PC-9 (cell line): Measurements from ENCODE around the gene ZBTB11.

Source experiments
- EZH2 ChIP-seq: fragments of 200-600 bp; sonication (generic); IDR thresholded peaks from 2 replicates; pipeline ENCODE4 v1.8.0; 2017; ENCODE audit warnings: antibody characterized with exemption, low read depth
- TF ChIP-seq, protein P1 (sequence below): fragments of 200-600 bp; sonication (generic); conservative IDR thresholded peaks from 2 replicates; pipeline ENCODE4 v1.6.1; 2017; ENCODE audit warnings: mixed run types, antibody characterized with exemption, mild to moderate bottlenecking, moderate library complexity

DNA sequence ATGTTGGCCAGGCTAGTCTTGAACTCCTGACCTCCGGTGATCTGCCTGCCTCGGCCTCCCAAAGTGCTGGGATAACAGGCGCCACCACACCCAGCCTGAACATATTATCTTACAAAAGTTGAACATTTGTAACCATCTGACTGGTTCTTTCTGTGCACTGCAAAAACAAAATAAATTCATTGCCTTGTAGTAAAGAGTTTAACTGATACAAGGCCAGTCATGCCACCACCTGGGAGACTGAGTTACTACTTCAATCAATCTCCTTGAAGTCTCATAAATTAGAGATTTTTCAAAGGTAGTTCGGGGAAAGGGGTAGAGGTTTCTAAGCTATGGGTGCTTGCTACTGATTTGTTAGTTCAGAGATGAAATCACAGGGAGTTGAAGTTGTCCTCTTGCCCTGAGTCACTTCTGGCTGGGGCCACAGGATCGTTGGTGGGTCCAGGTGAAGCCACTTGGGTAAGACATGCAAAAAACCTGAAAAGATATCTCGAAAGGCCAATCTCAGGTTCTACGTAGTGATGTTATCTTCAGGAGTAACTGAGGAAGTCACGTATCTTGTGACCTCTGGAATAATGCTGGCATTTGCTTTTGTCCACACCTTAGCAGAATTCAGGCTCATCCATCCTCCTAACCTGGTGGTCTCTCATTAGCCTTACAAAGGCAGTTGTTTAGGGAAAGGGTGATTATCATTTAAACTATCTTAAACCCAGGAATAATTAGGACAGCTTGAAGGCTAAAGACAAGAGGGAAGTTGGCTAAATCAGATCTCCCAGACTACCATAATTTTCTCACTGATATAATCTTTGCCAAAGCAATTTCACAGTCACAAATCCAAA, 33.7 kb downstream of the ZBTB11 start:
- TF ChIP-seq, protein P1, sequence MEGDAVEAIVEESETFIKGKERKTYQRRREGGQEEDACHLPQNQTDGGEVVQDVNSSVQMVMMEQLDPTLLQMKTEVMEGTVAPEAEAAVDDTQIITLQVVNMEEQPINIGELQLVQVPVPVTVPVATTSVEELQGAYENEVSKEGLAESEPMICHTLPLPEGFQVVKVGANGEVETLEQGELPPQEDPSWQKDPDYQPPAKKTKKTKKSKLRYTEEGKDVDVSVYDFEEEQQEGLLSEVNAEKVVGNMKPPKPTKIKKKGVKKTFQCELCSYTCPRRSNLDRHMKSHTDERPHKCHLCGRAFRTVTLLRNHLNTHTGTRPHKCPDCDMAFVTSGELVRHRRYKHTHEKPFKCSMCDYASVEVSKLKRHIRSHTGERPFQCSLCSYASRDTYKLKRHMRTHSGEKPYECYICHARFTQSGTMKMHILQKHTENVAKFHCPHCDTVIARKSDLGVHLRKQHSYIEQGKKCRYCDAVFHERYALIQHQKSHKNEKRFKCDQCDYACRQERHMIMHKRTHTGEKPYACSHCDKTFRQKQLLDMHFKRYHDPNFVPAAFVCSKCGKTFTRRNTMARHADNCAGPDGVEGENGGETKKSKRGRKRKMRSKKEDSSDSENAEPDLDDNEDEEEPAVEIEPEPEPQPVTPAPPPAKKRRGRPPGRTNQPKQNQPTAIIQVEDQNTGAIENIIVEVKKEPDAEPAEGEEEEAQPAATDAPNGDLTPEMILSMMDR = no peak
- no peak for TF ChIP-seq EZH2
